DND-41 (cell line): Measurements from ENCODE around the gene GANAB.
A peak's percentile ranks its signal among the peaks of the same experiment; 100 is the strongest.

Source experiments
- ATAC-seq: fragments of 200-7000 bp; cut with Tn5 transposase; 3 replicates; pipeline ENCODE4 v1.9.1; 2021; ENCODE audit warnings: low read depth; ENCODE audit not compliant: insufficient read depth
- DNase-seq: peaks from one replicate; pipeline ENCODE4 v3.0.0-alpha.2; 2020
- H2AFZ ChIP-seq: 2 replicates; pipeline ENCODE4 v1.6.0; 2012; ENCODE audit warnings: low read depth, low read length
- H3K27ac ChIP-seq: 2 replicates; pipeline ENCODE4 v1.5.1; 2012; ENCODE audit warnings: low read length, inconsistent platforms
- H3K27me3 ChIP-seq: fragments of 200-600 bp; sonication (generic); 2 replicates; pipeline ENCODE4 v1.6.0; 2012; ENCODE audit warnings: low read length, mild to moderate bottlenecking, inconsistent platforms; ENCODE audit not compliant: insufficient read depth, poor library complexity
- H3K36me3 ChIP-seq: 2 replicates; pipeline ENCODE4 v1.5.1; 2012; ENCODE audit warnings: low read length, inconsistent platforms; ENCODE audit not compliant: insufficient read depth
- H3K4me1 ChIP-seq: 2 replicates; pipeline ENCODE4 v1.5.1; 2012; ENCODE audit warnings: mild to moderate bottlenecking, low read length; ENCODE audit not compliant: insufficient read depth
- H3K4me2 ChIP-seq: 2 replicates; pipeline ENCODE4 v1.6.0; 2012; ENCODE audit warnings: mild to moderate bottlenecking, moderate library complexity, low read length, inconsistent platforms; ENCODE audit not compliant: insufficient read depth
- H3K4me3 ChIP-seq, 2 experiments: fragments of 200-600 bp in 1 of 2; shearing (Covaris generic) in 1 of 2; 2 replicates each; pipeline ENCODE4 v1.5.1; 2012 to 2016; ENCODE audit warnings: inconsistent platforms in 2 of 2, low read length in 2 of 2, mild to moderate bottlenecking in 2 of 2, low read depth in 1 of 2, moderate library complexity in 1 of 2
- H3K79me2 ChIP-seq: 2 replicates; pipeline ENCODE4 v1.6.0; 2012; ENCODE audit warnings: low read length, inconsistent platforms; ENCODE audit not compliant: insufficient read depth
- H3K9ac ChIP-seq: 2 replicates; pipeline ENCODE4 v1.6.0; 2012; ENCODE audit warnings: low read depth, mild to moderate bottlenecking, inconsistent platforms, low read length, moderate library complexity
- H3K9me3 ChIP-seq: 2 replicates; pipeline ENCODE4 v1.5.1; 2012; ENCODE audit warnings: low read length, moderate library complexity, mild to moderate bottlenecking, inconsistent platforms; ENCODE audit not compliant: insufficient read depth, severe bottlenecking
- H4K20me1 ChIP-seq: 2 replicates; pipeline ENCODE4 v1.6.0; 2012; ENCODE audit warnings: low read length; ENCODE audit not compliant: insufficient read depth
- CTCF ChIP-seq: IDR thresholded peaks from 2 replicates; pipeline ENCODE4 v1.5.1; 2012; ENCODE audit warnings: borderline replicate concordance, low read length, moderate library complexity, mild to moderate bottlenecking; ENCODE audit not compliant: poor library complexity, severe bottlenecking; ENCODE audit errors: extremely low read depth
- EZH2 ChIP-seq: IDR thresholded peaks from 3 replicates; pipeline ENCODE4 v1.6.1; 2012; ENCODE audit warnings: borderline replicate concordance, low read depth, mild to moderate bottlenecking, moderate library complexity, low read length, inconsistent platforms; ENCODE audit not compliant: severe bottlenecking

Gene GANAB

GRCh38 chr11:62669420-62670161 lies 23.2 kb upstream of the GANAB start:
- Histone ChIP-seq H3K4me3 (no peak overlapping the region), H2AFZ (no peak overlapping the region), H3K36me3 (peaks cover 44% of the 10 kb centered on the region), H3K9me3 (no peaks in the 10 kb centered on the region), H3K4me2 (peak overlapping the region; percentile 82; the same call in 1 of the 2 replicates), H3K79me2 (peaks cover 84% of the 10 kb centered on the region), H4K20me1 (peaks cover 10% of the 10 kb centered on the region), H3K4me1 (peaks cover 68% of the 10 kb centered on the region), H3K27ac (peak overlapping the region; percentile 38), H3K9ac (peak overlapping the region; percentile 13; the same call in 1 of the 2 replicates), H3K27me3 (no peaks in the 10 kb centered on the region)
- DNase-seq (no peak), ATAC-seq (no peak)
- no peak for TF ChIP-seq CTCF
- TF ChIP-seq EZH2 = no peak

- Histone ChIP-seq H3K27ac (no peak overlapping the region), H3K4me2 (peak overlapping the region; percentile 86), H4K20me1 (peaks cover 10% of the 10 kb centered on the region), H3K4me3 (no peak overlapping the region), H3K4me1 (peaks cover 65% of the 10 kb centered on the region), H3K9me3 (no peaks in the 10 kb centered on the region), H2AFZ (no peak overlapping the region), H3K36me3 (peaks cover 37% of the 10 kb centered on the region), H3K9ac (peak overlapping the region; percentile 76; the same call in 1 of the 2 replicates), H3K27me3 (no peaks in the 10 kb centered on the region), H3K79me2 (peaks cover 81% of the 10 kb centered on the region)
- no peak for ATAC-seq
- DNase-seq = no peak
- TF ChIP-seq EZH2 = no peak
- no peak for TF ChIP-seq CTCF
These were observed 21.0 kb upstream of the GANAB start for GRCh38 chr11:62667460-62667859.

GRCh38 chr11:62666259-62666926 lies 20.0 kb upstream of the GANAB start:
- TF ChIP-seq CTCF = no peak
- TF ChIP-seq EZH2 = no peak
- H3K79me2 ChIP-seq = peaks cover 72% of the 10 kb centered on the region
- no peak for ATAC-seq
- no peak for DNase-seq
- H3K4me3 ChIP-seq = peak overlapping the region; percentile 58 to 72; a peak in 3 of 4 replicates
- peaks cover 42% of the 10 kb centered on the region for H3K36me3 ChIP-seq
- peaks cover 10% of the 10 kb centered on the region for H4K20me1 ChIP-seq
- H3K9ac ChIP-seq = peak overlapping the region; percentile 76
- peak overlapping the region; percentile 86 for H3K4me2 ChIP-seq
- H3K27ac ChIP-seq = peak overlapping the region; percentile 89
- H3K4me1 ChIP-seq = peaks cover 58% of the 10 kb centered on the region
- H3K27me3 ChIP-seq = no peaks in the 10 kb centered on the region
- no peaks in the 10 kb centered on the region for H3K9me3 ChIP-seq
- H2AFZ ChIP-seq = no peak overlapping the region
